GM12864 (cell line): ENCODE results near the gene PLCL2.

Experiments used
- DNase-seq: peaks from one replicate; pipeline ENCODE4 v3.0.0-alpha.2; 2011; ENCODE audit warnings: low read depth
- H3K4me3 ChIP-seq: 2 replicates; pipeline ENCODE4 v1.5.1; 2011; ENCODE audit warnings: mild to moderate bottlenecking, low read depth, low read length, control low read depth
- CTCF ChIP-seq: IDR thresholded peaks from 2 replicates; pipeline ENCODE4 v1.5.1; 2011; ENCODE audit warnings: low read depth, mild to moderate bottlenecking, moderate library complexity, low read length, control low read depth, inconsistent platforms; ENCODE audit errors: missing control alignments

Gene PLCL2

GRCh38 chr3:16899919-16900318 is 15.2 kb downstream of the PLCL2 start:
- H3K4me3 ChIP-seq = no peak overlapping the region
- no peak for DNase-seq
- no peak for TF ChIP-seq CTCF

- H3K4me3 ChIP-seq = no peak overlapping the region
- DNase-seq = no peak
- no peak for TF ChIP-seq CTCF
These were observed 16.2 kb downstream of the PLCL2 start for GRCh38 chr3:16900779-16901440.

GRCh38 chr3:16904423-16905417 is 20.0 kb downstream of the PLCL2 start:
- DNase-seq = no peak
- no peak for TF ChIP-seq CTCF
- no peak overlapping the region for H3K4me3 ChIP-seq

GRCh38 chr3:16905704-16906103 is 20.9 kb downstream of the PLCL2 start:
- DNase-seq = no peak
- H3K4me3 ChIP-seq = no peak overlapping the region
- TF ChIP-seq CTCF = no peak

GRCh38 chr3:16906682-16907081 is 21.9 kb downstream of the PLCL2 start:
- no peak for DNase-seq
- no peak overlapping the region for H3K4me3 ChIP-seq
- TF ChIP-seq CTCF = no peak

- no peak for DNase-seq
- TF ChIP-seq CTCF = no peak
- no peak overlapping the region for H3K4me3 ChIP-seq
These were observed 22.5 kb downstream of the PLCL2 start for GRCh38 chr3:16907243-16907642.
